ENCODE results near the gene PDIA5.

Gene PDIA5

DNA sequence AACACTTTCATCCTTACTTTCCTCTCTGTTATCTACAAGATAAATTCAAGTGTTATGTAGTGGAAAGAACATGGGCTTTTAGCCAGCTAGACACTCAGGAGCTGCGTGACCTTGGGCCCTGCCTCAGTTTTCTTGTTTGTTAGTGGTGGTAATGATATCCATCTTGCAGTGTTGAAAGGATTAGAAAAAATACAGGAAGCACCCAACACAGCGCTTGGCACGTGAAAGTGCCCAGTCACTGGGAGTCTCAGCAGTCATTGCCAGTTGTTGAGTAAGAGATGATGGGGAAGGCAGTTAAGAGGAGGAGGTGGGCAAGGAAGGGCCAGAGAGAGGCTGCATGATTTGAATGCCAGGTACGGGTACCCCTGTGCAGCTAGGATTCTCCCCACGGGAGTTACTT, 5.3 kb downstream of the PDIA5 start:
- DNase-seq, result no peak

DNA sequence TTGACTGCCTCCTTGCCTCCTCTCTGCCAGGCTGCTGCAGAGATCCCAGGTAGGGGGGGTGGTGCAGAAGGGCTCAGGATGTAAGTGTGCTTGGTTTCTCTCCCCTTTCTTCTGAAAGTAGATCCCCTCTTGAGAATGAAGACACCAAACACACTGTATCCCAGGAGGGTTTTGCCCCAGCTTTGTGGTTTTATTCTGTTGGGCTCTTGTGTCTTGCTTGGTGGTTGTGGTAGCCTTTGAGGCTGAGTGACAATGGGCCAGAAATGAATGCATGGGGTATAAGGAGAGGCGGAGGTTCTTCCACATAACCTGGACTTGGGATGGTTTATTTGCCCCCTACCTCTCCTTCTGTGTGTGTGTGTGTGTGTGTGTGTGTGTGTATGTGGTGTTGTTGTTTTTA, 5.7 kb downstream of the PDIA5 start:
- no peak for DNase-seq

DNA sequence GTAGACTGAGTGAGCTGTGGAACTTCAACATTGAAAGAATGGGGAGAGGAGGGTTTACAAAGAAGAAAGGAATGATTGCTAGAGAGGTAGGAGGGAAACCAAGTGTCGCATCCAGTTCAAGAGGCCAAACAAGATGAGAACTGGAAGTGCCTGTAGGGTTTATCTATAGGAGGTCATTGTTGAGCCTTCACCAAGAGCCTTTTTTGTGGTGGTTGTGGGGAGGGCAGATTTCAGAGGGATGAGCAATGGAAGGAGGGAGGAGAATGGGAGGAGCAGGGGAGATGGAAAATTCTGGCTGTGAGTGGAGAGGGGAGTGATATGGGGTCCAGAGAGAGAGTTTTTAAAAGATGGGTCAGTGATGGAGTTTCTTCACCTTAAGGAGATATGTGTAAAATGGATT, 8.5 kb downstream of the PDIA5 start:
- no peak for DNase-seq

DNA sequence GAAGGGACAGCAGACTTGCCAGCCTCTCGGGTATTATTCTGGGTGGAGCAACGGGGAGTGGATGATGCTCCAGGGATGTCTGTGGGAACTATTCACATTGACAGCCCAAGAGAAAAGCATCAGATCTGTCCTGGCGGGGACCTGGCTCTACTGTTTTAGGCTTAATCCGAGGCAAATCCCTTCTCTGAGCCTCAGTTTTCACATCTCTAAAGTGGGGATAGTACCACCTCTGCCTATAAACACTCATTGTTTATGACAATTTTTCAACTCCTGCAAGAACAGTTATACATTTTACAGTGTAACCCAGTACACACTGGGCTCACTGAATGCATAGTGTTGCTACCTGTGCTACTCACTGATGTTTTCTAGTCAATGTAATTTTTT, 9.3 kb downstream of the PDIA5 start:
- DNase-seq, result no peak

DNA sequence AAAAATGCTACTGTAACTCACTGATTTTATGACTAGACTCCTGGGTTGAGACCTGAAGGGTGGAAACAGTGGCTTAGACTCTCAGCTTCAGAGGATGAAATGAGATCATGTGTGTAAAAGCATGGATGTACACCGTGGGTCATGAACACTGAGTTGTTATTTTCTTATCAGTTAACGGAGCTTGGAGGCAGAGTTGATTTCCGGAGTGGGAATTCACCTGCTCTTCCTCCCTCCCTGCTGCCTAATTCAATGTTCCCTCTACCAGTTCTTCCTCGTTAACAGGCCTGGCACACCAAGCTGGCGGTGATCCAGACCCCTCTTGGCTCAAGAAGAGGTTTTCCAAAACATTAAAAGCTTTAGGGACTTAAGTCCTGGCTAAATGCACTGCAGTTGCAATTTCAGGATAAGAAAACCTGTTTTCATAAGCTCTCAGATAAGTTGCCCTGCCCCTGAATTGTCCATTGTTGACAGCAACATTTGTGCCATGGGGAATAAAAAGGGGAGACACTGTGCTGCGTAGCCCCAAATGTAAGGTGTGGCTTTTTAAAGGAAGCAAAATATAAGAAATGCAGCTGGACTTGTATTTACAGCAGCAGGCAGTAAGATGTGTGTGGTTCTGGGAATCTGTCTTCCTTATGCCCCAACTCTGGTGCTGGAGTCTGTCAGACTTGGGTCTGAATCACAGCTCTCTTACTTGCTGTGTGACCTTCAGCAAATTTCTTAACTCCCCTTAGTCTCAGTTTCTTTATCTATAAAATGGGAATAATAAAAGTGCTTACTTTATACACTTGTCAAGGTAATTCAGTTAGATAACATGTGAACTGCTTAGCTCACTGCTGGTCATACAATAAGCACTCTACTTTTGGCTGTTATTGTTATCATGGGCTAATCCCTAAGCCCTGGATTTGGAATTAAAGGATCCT, 9.9 kb downstream of the PDIA5 start:
- DNase-seq, result no peak

DNA sequence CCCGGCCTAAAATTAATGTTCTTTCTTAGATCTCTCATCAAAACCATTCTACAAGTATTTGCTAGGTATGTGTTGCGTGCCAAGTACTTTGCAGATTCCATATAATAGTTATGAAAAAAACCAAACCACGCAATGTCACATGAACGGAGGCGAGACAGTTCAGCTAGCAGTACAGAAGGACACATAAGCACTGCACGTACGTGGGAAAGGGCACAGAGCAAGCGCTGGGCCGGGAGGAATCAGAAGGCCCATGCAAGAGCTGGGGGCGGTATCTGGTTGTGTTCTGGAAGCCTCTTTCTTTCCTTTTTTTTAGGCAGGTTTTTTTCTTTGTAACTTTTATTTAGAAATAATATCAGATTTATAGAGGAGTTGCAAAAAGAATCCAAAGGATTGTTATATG, 11.3 kb downstream of the PDIA5 start:
- DNase-seq, result no peak

DNA sequence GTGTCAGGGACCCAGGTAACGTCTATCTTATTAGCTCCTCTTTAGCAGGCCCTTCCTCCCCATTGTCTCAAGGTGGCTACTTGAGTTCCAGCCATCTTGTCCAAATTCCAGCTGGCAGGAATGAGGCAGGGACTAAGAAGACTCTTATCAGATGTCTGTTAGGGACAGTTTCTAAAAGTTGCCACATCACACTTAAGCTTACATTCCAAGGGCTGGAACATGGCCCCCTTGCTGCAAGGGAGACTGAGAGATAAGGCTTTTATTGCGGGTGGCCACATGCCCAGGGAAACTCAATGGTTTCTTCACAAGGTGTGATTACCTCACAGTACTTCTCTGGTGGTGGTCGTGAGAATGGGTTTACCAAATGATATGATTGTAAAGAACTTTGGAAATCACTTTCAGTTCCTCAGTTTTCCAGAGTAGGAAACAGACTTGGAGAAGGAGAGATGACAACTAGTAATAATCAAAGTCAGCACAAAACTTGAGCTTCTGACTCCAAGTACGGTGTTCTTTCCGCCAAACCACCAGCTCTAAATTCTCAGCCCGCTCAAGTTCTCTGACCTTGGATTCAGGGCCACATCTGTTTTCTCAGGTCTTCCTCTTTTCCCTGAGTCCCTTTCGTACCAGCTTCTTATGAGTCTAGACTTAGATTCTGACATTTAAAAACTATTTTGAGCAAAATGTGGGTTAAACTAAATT, 14.2 kb downstream of the PDIA5 start:
- DNase-seq, result no peak

DNA sequence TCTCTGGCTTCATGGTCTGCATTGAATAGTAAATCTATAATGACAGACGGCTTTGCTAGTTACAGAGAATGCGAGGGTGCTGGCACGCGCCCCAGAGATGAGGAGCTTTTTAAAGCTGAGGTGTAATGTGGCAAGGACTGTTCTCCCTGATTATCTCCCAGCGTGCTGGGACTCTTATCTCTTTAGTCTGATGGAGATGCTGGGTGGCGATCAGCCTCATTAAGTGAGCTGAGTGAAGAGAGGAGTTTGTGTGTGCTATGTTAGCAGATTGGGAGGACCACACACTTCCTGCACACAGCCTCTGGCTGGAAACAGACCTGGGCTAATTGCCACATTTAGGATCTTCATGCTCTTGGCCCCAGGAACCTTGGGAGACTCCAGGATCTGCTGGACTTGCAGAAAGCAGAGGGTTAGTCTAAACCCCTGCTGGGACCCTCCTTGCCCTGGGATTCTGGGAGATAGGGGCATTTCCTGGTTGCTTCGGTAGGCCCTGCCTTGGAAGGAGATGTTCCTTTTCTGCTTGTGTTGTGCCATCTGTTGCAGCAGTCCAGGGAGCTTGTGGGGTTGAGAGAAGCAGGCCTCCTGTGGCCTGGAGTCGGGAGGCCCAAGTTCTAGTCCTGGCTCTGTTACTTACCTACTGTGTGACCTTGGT, 15.0 kb downstream of the PDIA5 start:
- no peak for DNase-seq

DNA sequence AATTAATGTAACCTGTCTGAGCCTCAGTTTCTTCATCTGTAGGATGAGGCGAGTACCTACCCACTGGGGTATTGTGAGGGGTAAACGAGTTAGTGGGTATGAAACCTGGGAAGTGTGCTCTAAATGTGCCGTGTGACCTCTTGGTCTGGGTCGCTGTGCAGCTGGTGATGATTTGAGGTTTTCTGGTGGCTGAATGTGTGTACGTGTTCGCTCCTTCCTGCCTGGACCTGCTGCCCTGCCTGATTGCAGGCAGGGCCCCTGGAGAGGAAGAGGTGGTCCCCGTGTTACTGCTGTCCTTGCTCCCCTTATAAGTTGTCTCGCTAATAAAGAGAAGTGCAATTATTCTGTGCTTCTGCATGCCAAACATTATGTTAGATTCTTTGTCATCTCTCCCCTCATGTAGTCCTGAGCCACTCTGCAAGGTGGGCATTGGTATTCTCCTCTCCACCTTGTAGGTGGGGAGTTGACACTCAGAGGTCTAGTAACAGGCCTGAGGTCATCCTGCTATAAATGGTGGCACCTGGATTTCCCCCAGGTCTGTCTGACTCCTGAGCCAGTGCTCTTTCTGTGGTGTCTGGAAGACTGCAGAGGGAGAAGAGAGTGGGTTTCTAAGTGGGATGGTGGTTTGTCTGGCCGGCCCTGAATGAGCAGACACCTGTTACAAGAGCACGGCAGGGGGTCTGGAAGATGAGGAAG, 15.7 kb downstream of the PDIA5 start:
- no peak for DNase-seq

DNA sequence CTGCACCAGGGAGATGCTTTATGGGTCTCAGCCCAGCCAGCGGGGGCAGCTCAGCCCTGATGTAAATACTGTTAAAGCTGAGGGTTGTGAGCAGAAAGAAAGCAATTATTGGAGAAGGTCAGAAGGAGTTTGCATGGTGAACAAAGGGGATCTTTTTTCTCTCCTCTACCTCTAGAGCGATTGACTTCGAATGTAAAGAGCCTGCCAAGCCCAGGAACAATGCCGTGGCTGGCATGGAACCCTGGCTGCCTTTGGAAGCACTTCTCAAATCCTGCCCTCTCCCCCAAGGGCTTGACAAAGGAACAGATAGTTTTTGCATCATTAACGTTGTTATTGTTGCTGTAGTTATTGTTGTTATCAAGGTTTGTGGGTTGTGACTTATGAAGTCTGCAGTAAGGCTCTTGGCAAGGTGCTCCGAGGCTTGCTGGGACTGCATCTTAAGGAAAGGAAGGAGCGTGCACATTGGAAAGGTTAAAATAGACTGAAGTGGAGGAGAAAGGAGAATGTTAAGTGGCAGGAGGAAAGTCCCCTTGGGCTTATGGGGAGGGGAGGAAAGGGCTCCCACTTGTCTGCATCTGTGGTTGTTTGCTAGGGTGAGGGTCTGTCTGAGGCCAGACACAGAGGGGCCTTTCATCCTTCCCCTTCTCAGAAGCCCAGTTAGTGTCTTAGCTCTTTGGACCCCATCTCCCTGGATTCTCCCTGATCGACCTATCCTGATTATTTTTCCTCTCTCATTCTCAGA, 16.7 kb downstream of the PDIA5 start:
- DNase-seq, result no peak

DNA sequence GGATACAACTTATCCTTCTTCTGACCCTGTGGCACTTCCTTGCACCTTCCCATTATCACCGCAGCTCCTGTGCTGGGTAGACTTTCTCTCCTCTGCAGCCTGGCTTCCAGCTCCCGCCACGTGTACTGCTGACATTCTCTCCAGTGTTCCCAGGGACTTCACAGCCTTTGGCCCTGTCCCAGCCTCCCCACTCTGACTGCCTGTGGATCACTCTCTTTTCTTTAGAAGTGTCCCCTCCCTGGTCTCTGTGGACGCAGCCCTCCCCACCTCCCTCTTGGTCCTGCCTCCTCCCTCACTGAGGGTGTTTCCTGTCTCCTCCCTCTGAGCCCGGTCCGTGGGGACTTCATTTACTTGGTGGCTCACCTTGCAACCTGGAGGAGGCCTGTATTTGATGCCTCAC, 17.4 kb downstream of the PDIA5 start:
- no peak for DNase-seq

DNA sequence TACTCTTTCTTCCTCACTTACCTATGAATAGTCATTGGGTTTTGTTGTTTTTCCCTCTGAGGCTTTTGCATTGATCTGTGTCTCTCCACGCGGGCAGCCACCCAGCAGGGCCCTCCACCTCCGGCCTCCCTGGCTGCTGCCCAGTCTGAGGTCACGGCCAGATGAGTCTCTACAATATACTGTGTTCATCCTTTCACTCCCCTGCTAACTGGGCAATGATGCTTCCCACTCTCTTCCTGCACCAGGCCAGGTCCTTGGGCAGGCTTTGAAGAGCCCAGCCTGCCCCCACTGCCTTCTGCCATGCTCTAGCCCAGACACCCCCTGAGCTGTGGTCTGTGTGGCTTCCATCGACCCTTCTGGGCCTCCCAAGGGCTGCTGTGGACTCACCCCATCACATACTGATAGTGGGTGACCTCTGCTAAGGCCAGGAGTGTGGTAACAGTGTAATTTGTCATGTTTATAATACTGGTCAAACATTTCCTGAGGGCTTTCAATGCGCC, 18.0 kb downstream of the PDIA5 start:
- no peak for DNase-seq

DNA sequence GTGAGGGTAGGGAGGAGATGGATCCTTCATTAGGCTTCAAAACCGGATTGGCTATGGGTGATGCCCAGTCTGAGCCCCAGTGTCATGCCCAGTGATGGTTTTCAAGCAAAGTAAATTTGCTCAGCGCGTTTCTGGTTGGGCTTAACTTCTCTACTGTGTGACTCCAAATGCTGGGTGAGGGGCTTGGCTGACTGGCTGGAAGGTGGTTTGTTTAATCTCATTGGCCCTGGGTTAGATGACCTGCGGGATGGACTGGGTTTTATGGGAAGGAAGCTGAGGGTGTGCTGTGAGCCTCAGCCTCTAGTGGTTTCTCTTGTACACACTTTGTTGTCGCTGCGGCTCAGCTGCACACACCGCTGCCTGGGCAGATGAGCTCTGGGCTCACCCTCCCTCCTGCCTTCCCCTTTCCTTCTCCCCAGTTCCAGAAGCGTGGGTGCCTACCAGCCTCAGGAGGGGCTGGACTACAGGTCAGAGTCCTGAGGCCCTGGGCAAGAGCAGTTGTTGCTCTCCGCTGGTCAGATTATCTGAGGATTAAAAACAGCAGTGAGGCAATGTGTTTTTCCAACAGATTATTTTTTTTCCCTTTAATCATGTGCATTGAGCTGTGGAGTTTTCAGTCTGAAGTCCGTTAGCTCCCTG, 18.6 kb downstream of the PDIA5 start:
- no peak for DNase-seq

DNA sequence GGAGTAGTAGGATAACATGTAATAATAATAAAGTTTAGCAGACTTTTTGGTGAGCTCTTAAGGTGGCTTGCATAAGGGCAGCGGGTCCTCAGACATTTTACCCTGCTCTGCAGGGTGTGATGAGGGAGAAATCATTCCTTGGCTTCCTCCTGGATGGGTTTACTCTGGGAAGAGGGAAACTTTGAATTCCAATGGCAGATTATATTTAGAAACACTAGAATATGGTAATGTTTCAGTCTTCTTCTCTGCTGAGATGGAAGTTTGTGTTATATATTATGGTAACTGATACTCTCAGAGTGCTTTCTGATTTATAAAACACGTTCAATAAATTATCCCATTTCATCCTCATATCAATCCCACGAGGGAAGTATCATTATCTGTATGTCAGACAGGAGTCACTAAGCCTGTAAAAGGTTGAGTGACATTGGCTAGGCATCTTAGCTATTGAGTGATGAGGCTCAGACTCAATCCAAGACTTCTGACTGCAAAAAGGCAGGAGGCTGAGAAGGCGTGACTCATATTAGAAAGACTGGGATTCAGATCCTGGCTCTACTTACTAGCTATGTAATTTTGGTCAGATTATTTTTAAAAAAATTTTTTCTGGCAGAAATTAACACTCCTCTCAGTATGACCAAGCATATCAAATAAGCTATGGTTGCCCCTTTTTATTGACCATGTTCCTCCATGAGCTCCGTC, 19.3 kb downstream of the PDIA5 start:
- DNase-seq, result no peak

DNA sequence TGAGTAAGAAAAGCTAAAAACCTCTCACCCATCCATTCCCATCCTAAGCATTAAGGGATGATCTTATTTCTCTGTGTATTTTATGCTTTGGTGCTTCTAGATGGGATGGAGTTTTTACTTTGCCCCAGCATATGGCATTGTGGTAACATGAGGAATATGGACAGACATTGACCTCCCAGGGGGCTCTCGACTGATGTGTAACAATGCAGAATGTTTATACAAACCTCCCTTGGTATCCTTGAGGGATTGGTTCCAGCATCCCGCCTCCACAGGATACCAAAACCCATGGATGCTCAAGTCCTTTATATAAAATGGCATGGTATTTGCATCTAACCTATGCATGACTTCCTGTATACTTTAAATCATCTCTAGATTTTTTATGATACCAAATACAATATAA, 21.6 kb downstream of the PDIA5 start:
- no peak for DNase-seq

DNA sequence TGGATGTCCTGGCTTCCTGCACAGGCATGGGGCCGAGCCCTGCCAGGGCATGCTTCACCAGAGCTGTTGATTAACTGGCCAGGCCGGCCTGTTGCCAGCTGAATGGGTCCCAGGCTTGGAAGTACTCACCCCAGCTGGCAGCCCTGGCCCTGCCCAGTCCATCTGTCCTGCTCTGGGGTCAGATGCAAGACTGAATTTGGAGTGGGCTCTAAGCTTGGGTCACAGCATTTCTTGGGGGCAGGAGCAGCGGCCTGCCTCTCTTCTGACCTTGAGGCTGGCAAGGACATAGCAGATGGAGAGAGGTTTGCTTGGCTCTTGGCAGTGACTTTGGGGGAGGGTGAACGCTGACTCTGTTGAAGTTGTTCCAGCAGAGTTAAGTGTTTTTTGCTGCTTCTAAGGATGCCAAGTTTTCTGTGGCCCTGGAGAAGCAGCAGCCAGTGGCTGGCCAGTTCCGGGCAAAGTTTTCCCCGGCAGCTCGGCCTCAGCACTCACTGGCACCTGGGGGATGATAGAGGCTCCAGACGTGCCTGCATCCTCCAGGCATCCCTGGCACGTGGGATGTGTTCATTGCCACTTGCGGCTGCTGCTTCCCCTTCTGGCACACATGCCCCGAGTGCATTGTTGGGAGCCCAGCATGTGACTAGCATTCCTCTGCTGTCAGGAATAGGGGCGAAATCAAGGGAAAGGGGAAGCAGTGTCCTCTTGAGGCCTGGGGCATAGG, 22.9 kb downstream of the PDIA5 start:
- no peak for DNase-seq

DNA sequence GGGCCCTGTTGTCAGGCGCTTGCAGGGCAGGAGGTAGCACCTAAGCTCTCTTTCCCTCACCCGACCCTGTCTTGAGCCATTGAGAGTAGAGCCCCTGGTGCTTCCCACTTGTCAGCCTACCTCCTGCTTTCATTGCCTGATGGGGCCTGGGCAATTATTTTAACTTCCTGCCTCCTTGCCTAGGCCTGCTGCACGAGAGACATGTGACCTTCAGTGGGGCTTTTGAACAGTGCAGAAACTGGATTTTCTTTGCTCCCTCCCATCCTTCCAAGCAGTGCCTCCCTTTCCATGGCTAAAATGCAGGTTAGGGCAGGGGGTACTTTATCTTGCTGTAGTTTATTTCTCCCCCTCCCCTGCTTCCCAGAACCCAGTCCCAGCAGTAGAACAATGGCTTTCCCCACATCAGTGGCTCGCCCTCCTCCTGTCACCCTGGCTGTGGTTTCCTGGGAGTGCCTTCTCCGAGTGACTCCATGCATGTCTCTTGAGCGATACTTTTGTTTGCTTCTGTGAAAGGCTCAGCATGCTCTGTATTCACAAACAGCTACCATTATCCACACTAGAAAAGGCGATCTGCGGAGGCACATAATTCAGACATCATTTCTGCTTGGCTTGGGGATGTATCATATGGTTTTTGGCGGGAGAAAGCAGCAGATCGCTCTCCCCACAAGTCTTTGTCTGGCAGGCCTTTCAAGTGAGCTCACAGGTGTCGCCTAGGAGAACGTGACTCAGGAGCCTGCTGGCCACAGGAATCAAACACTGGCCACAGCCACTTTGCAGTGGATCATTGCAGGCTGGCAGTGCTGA, 24.1 kb downstream of the PDIA5 start:
- DNase-seq, result peak; percentile 10

DNA sequence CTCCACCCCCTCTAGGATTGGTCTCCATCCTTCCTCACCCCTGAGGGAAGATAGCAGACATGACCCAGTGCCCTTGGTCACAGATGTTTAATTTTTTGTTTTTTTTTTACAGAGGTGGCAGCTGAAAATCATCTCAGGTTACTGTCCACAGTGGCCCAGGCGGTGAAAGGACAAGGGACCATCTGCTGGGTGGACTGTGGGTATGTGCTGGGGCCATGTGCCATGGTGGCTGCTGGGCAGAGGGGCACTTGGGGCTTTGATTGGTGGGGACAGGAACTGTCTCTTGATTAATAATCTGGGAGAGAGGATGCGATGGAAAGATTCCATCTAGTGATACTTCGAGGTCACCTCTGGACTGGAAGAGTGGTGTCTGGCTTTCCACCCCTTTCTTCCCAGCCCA, 25.4 kb downstream of the PDIA5 start:
- no peak for DNase-seq

DNA sequence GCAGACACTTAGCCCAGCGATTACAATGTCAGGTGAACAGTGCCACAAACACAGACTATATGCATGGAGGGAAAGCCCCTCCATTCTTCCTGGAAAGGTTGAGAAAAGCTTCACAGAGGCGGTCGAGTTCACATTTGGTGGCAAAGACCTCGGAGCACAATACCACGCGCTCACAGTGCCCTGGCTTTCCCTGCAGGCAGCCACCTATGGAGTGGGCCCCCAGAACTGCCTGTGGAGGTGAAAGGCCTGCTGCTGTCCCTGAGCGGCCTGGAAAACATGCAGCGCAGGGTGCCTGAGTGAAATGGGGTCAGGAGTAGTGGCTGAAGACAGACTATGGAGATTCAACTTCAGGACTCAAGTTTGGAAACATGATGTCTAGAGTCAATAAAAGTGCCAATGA, 26.9 kb downstream of the PDIA5 start:
- no peak for DNase-seq
